ENCODE data around the gene TES. TPM values are rescaled to one million over a fixed set of nuclear protein-coding genes. Genes with fewer than 3 reads are reported as not detected.
A peak's percentile ranks its signal among the peaks of the same experiment; 100 is the strongest.

Gene TES
- total RNA-seq, 1 donor from 2014 or later, result 63.4 TPM

DNA sequence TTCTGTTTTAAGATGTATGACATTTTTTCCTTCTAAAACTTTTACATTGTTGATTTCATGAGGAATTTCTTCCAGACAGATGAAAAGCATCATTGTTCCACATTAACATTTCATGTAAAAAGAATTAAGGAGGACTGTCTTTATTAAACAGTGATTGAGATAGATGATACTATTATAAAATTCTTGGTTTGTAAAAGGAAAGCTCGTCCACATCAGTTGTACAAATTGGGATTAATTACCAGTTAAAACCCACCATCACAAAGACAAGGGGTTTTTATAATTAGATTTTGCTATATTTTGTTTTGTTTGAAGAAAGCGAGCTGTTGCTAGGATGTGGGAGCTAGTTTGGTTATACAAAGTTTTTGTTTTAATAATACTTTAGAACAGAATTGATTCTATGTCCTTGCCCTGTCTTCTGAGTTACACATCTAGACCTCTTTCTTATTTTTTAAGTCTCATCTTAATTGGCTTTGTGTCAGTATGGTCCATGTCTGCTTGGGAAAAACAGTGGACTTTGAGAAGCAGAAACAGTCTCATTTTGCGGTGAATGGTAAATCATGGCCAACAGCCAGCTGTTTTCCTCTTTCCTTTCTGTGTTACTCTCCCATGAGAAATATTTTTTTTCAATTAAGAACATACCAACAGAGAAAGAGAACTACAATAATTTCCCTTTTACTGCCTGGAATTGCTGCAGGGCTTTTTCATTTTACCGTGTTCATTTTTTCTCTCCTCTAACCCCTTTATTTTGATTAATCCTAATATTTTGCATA is 3.2 kb downstream of the TES start:
- Mint-ChIP-seq H3K36me3 (ENCODE audit: low read depth, unreplicated experiment) (peaks cover 7% of the 10 kb centered on the region), H3K27me3 (ENCODE audit: unreplicated experiment) (peaks cover 2% of the 10 kb centered on the region), H3K4me1 (ENCODE audit: unreplicated experiment) (peaks cover 26% of the 10 kb centered on the region), H3K27ac (ENCODE audit: unreplicated experiment) (peak overlapping the region; percentile 39), H3K4me3 (ENCODE audit: unreplicated experiment) (no peak overlapping the region), H3K9me3 (ENCODE audit: unreplicated experiment) (no peaks in the 10 kb centered on the region)
- no peak for TF ChIP-seq CTCF (IDR thresholded peaks at IDR 0.05; ENCODE audit: unreplicated experiment)
- no peak for DNase-seq (ENCODE audit: low spot score)

GRCh38 chr7:116214921-116215320 is 4.6 kb downstream of the TES start:
- H3K4me3 Mint-ChIP-seq (ENCODE audit: unreplicated experiment), result no peak overlapping the region
- no peak for TF ChIP-seq CTCF (IDR thresholded peaks at IDR 0.05; ENCODE audit: unreplicated experiment)
- no peak for DNase-seq (ENCODE audit: low spot score)
- H3K27me3 Mint-ChIP-seq (ENCODE audit: unreplicated experiment), result peaks cover 2% of the 10 kb centered on the region
- no peak overlapping the region for H3K27ac Mint-ChIP-seq (ENCODE audit: unreplicated experiment)
- peaks cover 30% of the 10 kb centered on the region for H3K4me1 Mint-ChIP-seq (ENCODE audit: unreplicated experiment)
- no peaks in the 10 kb centered on the region for H3K9me3 Mint-ChIP-seq (ENCODE audit: unreplicated experiment)
- peaks cover 7% of the 10 kb centered on the region for H3K36me3 Mint-ChIP-seq (ENCODE audit: low read depth, unreplicated experiment)

GRCh38 chr7:116215551-116215950 is 5.2 kb downstream of the TES start:
- peaks cover 30% of the 10 kb centered on the region for H3K4me1 Mint-ChIP-seq (ENCODE audit: unreplicated experiment)
- peaks cover 2% of the 10 kb centered on the region for H3K27me3 Mint-ChIP-seq (ENCODE audit: unreplicated experiment)
- TF ChIP-seq CTCF (IDR thresholded peaks at IDR 0.05; ENCODE audit: unreplicated experiment), result no peak
- no peak for DNase-seq (ENCODE audit: low spot score)
- no peaks in the 10 kb centered on the region for H3K9me3 Mint-ChIP-seq (ENCODE audit: unreplicated experiment)
- H3K4me3 Mint-ChIP-seq (ENCODE audit: unreplicated experiment), result no peak overlapping the region
- H3K27ac Mint-ChIP-seq (ENCODE audit: unreplicated experiment), result no peak overlapping the region
- H3K36me3 Mint-ChIP-seq (ENCODE audit: low read depth, unreplicated experiment), result peaks cover 7% of the 10 kb centered on the region

GRCh38 chr7:116216956-116217571 is 6.7 kb downstream of the TES start:
- Mint-ChIP-seq H3K27ac (ENCODE audit: unreplicated experiment) (peak overlapping the region; percentile 75), H3K9me3 (ENCODE audit: unreplicated experiment) (no peaks in the 10 kb centered on the region), H3K4me1 (ENCODE audit: unreplicated experiment) (peaks cover 25% of the 10 kb centered on the region)

More at GRCh38 chr7:116216956-116217571, 6.7 kb downstream of the TES start:
- Mint-ChIP-seq H3K36me3 (ENCODE audit: low read depth, unreplicated experiment) (peaks cover 3% of the 10 kb centered on the region), H3K4me3 (ENCODE audit: unreplicated experiment) (no peak overlapping the region), H3K27me3 (ENCODE audit: unreplicated experiment) (no peaks in the 10 kb centered on the region)
- DNase-seq (ENCODE audit: low spot score), result no peak
- TF ChIP-seq CTCF (IDR thresholded peaks at IDR 0.05; ENCODE audit: unreplicated experiment), result no peak

All from endothelial cell (in vitro differentiated cells).